ELR (cell line): Measurements from ENCODE around the gene KIAA1755.

ENCODE experiments used
- DNase-seq: peaks from one replicate; pipeline ENCODE4 v3.0.0-alpha.2; 2015; ENCODE audit warnings: low read depth

The KIAA1755 gene

GRCh38 chr20:38165089-38165965 lies 95.2 kb downstream of the KIAA1755 start, which contains the start of gene TGM2:
TGM2 (minus strand) TSS chr20:38165270; CDS start chr20:38165198, 72 bp downstream.
- peak; percentile 89 for DNase-seq

- DNase-seq, result no peak
These were observed 95.9 kb downstream of the KIAA1755 start for GRCh38 chr20:38164624-38165088.

DNA sequence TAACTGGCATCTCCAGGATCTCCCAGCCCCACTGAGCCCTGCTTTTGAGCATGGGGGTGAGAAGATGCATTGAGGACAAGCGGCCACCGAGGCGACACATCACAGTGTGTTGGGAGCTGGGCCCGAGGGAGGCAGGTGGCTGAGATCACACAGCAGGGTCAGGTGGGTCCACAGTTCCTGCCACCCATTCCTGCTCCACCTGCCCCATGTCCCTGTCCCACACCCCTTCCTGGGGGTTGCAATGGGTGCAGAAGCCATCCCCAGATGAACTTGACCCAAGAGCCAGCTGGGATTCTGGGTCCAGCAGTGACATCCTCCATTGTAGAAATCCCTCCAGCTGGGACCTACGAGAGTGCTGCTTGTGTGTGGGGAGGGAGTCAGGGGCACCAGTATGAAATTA lies 96.5 kb downstream of the KIAA1755 start:
- DNase-seq, result no peak

GRCh38 chr20:38162878-38163875 lies 97.4 kb downstream of the KIAA1755 start:
- DNase-seq, result no peak

GRCh38 chr20:38162149-38162548 lies 98.4 kb downstream of the KIAA1755 start:
- DNase-seq, result no peak

DNA sequence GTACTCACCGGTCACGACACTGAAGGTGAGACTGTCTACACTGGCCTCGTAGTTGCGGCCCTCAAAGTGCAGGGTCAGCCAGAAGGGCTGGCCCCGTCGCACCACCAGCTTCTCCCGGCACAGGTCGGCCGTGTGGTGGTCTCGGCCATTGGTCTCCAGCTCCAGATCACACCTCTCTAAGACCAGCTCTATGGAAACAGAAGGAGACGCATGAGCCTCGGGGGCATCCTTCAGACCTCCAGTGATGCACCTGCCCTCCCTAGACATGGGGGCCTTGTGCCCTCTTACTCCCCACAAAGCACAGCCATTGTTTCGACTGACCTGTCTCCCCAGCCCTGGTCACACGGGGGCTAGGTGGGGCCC lies 99.1 kb downstream of the KIAA1755 start:
- no peak for DNase-seq
